GM19239 (cell line): Measurements from ENCODE around the gene DPM1.
A peak's percentile ranks its signal among the peaks of the same experiment; 100 is the strongest.
"Not testable (repeated sequence)": the region's sequence is repeated elsewhere in the genome, so short reads cannot be mapped to it uniquely, and the experiment has no call there.

Source experiments
- DNase-seq: peaks from one replicate; pipeline ENCODE4 v3.0.0; 2011; ENCODE audit warnings: low spot score; ENCODE audit not compliant: insufficient read length
- FAIRE-seq: peaks from 2 replicates; lab custom pipeline; 2011; peaks lifted over from hg19 to GRCh38; lab: Jason Lieb, UNC

Gene DPM1

GRCh38 chr20:50980851-50981713, 22.8 kb upstream of the DPM1 start:
- DNase-seq (peak; percentile 59), FAIRE-seq (peak; percentile 51)

- FAIRE-seq (no peak), DNase-seq (no peak)
Measured at GRCh38 chr20:50980071-50980681, 21.8 kb upstream of the DPM1 start.

GRCh38 chr20:50978533-50978932, 20.2 kb upstream of the DPM1 start:
- not testable (repeated sequence) for DNase-seq, FAIRE-seq

GRCh38 chr20:50977066-50978021, 19.0 kb upstream of the DPM1 start:
- FAIRE-seq (no peak), DNase-seq (no peak)

- DNase-seq (no peak), FAIRE-seq (no peak)
Measured at GRCh38 chr20:50975701-50976330, 17.5 kb upstream of the DPM1 start.

GRCh38 chr20:50969912-50970311, 11.6 kb upstream of the DPM1 start:
- FAIRE-seq: no peak
- DNase-seq: no peak

GRCh38 chr20:50969435-50969834, 11.1 kb upstream of the DPM1 start:
- DNase-seq: no peak
- FAIRE-seq: no peak

- DNase-seq (no peak), FAIRE-seq (no peak)
Measured at GRCh38 chr20:50968289-50968688, 10.0 kb upstream of the DPM1 start.

- DNase-seq (no peak), FAIRE-seq (no peak)
Measured at GRCh38 chr20:50967586-50967985, 9.3 kb upstream of the DPM1 start.

- no peak for FAIRE-seq
Measured at GRCh38 chr20:50959543-50960126, 1.3 kb upstream of the DPM1 start.

GRCh38 chr20:50958615-50959542, 547 bp upstream of the DPM1 start, which contains the start of gene MOCS3:
TSS of gene MOCS3 (plus strand) at chr20:50958818. CDS start at chr20:50958843, 25 bp downstream.
- DNase-seq: peak; percentile 72
- FAIRE-seq: no peak

More at GRCh38 chr20:50959543-50960126, 1.3 kb upstream of the DPM1 start:
- no peak for DNase-seq

- FAIRE-seq (no peak), DNase-seq (no peak)
Measured at GRCh38 chr20:50957276-50957675, 1.1 kb downstream of the DPM1 start.

GRCh38 chr20:50953821-50954220, 4.5 kb downstream of the DPM1 start:
- FAIRE-seq: no peak
- no peak for DNase-seq

- no peak for DNase-seq
Measured at GRCh38 chr20:50953196-50953595, 5.1 kb downstream of the DPM1 start.

GRCh38 chr20:50948132-50948785, 10.1 kb downstream of the DPM1 start:
- DNase-seq (no peak), FAIRE-seq (no peak)

More at GRCh38 chr20:50953196-50953595, 5.1 kb downstream of the DPM1 start:
- no peak for FAIRE-seq

- FAIRE-seq (no peak), DNase-seq (no peak)
Measured at GRCh38 chr20:50943069-50943468, 15.3 kb downstream of the DPM1 start.

- FAIRE-seq: no peak
Measured at GRCh38 chr20:50933589-50933988, 24.7 kb downstream of the DPM1 start.

GRCh38 chr20:50932691-50933280, 25.5 kb downstream of the DPM1 start:
- DNase-seq (no peak), FAIRE-seq (no peak)

More at GRCh38 chr20:50933589-50933988, 24.7 kb downstream of the DPM1 start:
- no peak for DNase-seq
